Measurements from ENCODE around the gene SLC22A12. TPM values are rescaled to one million over a fixed set of nuclear protein-coding genes. Genes with fewer than 3 reads are reported as not detected.

Gene SLC22A12
- polyA plus RNA-seq, 1 of the 3 experiments (the other 2 are of a cell fraction) = not detected

GRCh38 chr11:64614917-64615316 lies 23.9 kb downstream of the SLC22A12 start:
- WGBS (ENCODE audit: low lambda C conversion rate) = 64% methylated on average over 5 of the region's 5 CpGs
- Histone ChIP-seq H3K9me3 (no peaks in the 10 kb centered on the region), H3K79me2 (ENCODE audit: insufficient read depth) (no peaks in the 10 kb centered on the region)

GRCh38 chr11:64616817-64617216 lies 25.8 kb downstream of the SLC22A12 start:
- Histone ChIP-seq H3K4me1 (ENCODE audit: control insufficient read depth in 1 of 2, insufficient read depth in 2 of 2, low read depth in 1 of 2, low read length in 1 of 2) (peaks cover 0 to 35% of the 10 kb centered on the region in 2 experiments; a peak in 2 of 4 replicates), H3K27me3 (ENCODE audit: insufficient read depth) (no peaks in the 10 kb centered on the region), H3K4me3 (ENCODE audit: low read depth in 2 of 2, low read length in 1 of 2) (no peak overlapping the region), H2AFZ (ENCODE audit: low read depth) (no peak overlapping the region), H3K36me3 (replicated peaks in 1 of 2; ENCODE audit: control insufficient read depth in 1 of 2, insufficient read depth in 2 of 2, low read length in 1 of 2) (no peaks in the 10 kb centered on the region), H4K20me1 (ENCODE audit: insufficient read depth) (no peaks in the 10 kb centered on the region), H3K4me2 (no peak overlapping the region), H3K9me3 (no peaks in the 10 kb centered on the region), H3K79me2 (ENCODE audit: insufficient read depth) (no peaks in the 10 kb centered on the region), H3F3A (replicated peaks; ENCODE audit: insufficient read depth) (no peaks in the 10 kb centered on the region), H3K9me2 (no peaks in the 10 kb centered on the region), H3K9ac (no peak overlapping the region), H3K27ac (ENCODE audit: low read depth in 2 of 2, low read length in 1 of 2) (no peak overlapping the region)
- ChIA-PET CTCF (no interaction called here), POLR2A (no interaction called here)
- WGBS (ENCODE audit: low lambda C conversion rate) = 18% methylated on average over 1 of the region's 3 CpGs
- DNase-seq = no peak
- TF ChIP-seq RXRA (IDR thresholded peaks at IDR 0.05; ENCODE audit: borderline replicate concordance, low read depth) (no peak), REST (IDR thresholded peaks at IDR 0.05; ENCODE audit: low read depth, low read length) (no peak), GATA2 (CRISPR knock-in tag; IDR thresholded peaks at IDR 0.05) (no peak), PBX3 (IDR thresholded peaks at IDR 0.05) (no peak), FOSL2 (IDR thresholded peaks at IDR 0.05; ENCODE audit: borderline replicate concordance, low read depth) (no peak), TEAD4 (IDR thresholded peaks at IDR 0.05; ENCODE audit: borderline replicate concordance, insufficient read depth) (no peak), ELF1 (IDR thresholded peaks at IDR 0.05) (no peak), MXI1 (IDR thresholded peaks at IDR 0.05; ENCODE audit: low read depth, low read length) (no peak), USF2 (IDR thresholded peaks at IDR 0.05; ENCODE audit: borderline replicate concordance, low read depth, low read length) (no peak)
- TF ChIP-seq, protein P1, sequence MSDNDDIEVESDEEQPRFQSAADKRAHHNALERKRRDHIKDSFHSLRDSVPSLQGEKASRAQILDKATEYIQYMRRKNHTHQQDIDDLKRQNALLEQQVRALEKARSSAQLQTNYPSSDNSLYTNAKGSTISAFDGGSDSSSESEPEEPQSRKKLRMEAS (IDR thresholded peaks at IDR 0.05; ENCODE audit: low read depth) = no peak

More at GRCh38 chr11:64614917-64615316, 23.9 kb downstream of the SLC22A12 start:
- ChIA-PET POLR2A (no interaction called here), CTCF (no interaction called here)
- Histone ChIP-seq H3K27ac (ENCODE audit: low read depth in 2 of 2, low read length in 1 of 2) (no peak overlapping the region), H3K27me3 (ENCODE audit: insufficient read depth) (no peaks in the 10 kb centered on the region), H3K9ac (no peak overlapping the region), H3F3A (replicated peaks; ENCODE audit: insufficient read depth) (no peaks in the 10 kb centered on the region), H2AFZ (ENCODE audit: low read depth) (no peak overlapping the region), H3K4me2 (no peak overlapping the region), H3K36me3 (replicated peaks in 1 of 2; ENCODE audit: control insufficient read depth in 1 of 2, insufficient read depth in 2 of 2, low read length in 1 of 2) (no peaks in the 10 kb centered on the region), H3K4me1 (ENCODE audit: control insufficient read depth in 1 of 2, insufficient read depth in 2 of 2, low read depth in 1 of 2, low read length in 1 of 2) (peaks cover 0 to 19% of the 10 kb centered on the region in 2 experiments; a peak in 1 of 4 replicates), H4K20me1 (ENCODE audit: insufficient read depth) (no peaks in the 10 kb centered on the region), H3K4me3 (ENCODE audit: low read depth in 2 of 2, low read length in 1 of 2) (no peak overlapping the region), H3K9me2 (no peaks in the 10 kb centered on the region)
- no peak for TF ChIP-seq RAD21 (IDR thresholded peaks at IDR 0.05; ENCODE audit: low read length)
- no peak for TF ChIP-seq REST (IDR thresholded peaks at IDR 0.05; ENCODE audit: low read depth, low read length)
- no peak for TF ChIP-seq NFIC (IDR thresholded peaks at IDR 0.05; ENCODE audit: borderline replicate concordance)
- TF ChIP-seq RFX5 (IDR thresholded peaks at IDR 0.05; ENCODE audit: low read length) = no peak
- TF ChIP-seq EP300 (IDR thresholded peaks at IDR 0.05; ENCODE audit: borderline replicate concordance in 1 of 2, low read depth in 1 of 2, low read length in 1 of 2) = no peak
- no peak for TF ChIP-seq MEF2A (IDR thresholded peaks at IDR 0.05; ENCODE audit: borderline replicate concordance, low read depth)
- TF ChIP-seq RXRA (IDR thresholded peaks at IDR 0.05; ENCODE audit: borderline replicate concordance, low read depth) = no peak
- no peak for TF ChIP-seq MXI1 (IDR thresholded peaks at IDR 0.05; ENCODE audit: low read depth, low read length)
- TF ChIP-seq NRF1 (IDR thresholded peaks at IDR 0.05; ENCODE audit: low read depth, low read length) = no peak
- no peak for DNase-seq
